KOPT-K1 (cell line): ENCODE data around the gene FOXP1.

Experiments used
- H3K27ac ChIP-seq: fragments of 200-600 bp; sonication (generic); 2 replicates; pipeline ENCODE4 v1.5.1; 2016; ENCODE audit warnings: antibody characterized with exemption, mild to moderate bottlenecking, low read depth, low read length; ENCODE audit not compliant: poor library complexity, severe bottlenecking
- H3K36me3 ChIP-seq: fragments of 200-600 bp; sonication (generic); 2 replicates; pipeline ENCODE4 v1.5.1; 2017; ENCODE audit warnings: antibody characterized with exemption, mild to moderate bottlenecking, low read length, moderate library complexity; ENCODE audit not compliant: insufficient read depth
- H3K9me3 ChIP-seq: fragments of 200-600 bp; sonication (generic); 2 replicates; pipeline ENCODE4 v1.5.1; 2017; ENCODE audit warnings: antibody characterized with exemption, low read length, mild to moderate bottlenecking; ENCODE audit not compliant: insufficient read depth, poor library complexity, severe bottlenecking

FOXP1 gene

DNA sequence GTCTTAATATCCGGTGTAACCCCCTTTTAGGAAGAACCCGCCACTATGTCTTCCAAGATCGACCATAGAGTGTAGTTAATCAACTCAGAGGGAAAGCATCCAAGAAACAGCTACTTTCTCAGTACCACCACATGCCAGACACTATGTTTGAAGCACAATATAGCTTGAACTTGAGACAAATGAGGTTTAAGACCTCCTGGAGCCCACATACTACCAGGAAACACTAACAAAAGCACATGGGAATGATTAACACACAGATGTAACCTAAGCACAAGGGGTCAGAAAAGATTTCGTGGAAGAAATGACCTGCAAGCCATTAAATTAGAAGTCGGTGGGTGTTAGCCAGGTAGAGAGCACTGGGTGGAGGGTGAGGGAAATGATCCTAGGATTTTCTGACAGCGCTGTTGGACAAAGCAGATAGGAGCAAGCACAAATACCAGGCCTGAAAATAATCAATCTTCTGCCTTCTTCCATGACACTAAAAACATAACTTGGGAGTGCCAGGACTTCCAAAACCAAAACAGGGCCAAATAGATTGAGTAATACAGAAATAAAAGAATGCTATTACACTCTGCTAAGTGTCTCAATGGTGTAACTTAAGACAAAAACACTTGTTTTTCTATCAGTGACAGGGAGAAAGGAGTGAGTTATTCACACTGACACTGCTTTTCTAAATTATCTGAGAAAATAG, 213.7 kb downstream of the FOXP1 start:
- Histone ChIP-seq H3K27ac (no peak overlapping the region), H3K36me3 (no peaks in the 10 kb centered on the region), H3K9me3 (no peaks in the 10 kb centered on the region)

DNA sequence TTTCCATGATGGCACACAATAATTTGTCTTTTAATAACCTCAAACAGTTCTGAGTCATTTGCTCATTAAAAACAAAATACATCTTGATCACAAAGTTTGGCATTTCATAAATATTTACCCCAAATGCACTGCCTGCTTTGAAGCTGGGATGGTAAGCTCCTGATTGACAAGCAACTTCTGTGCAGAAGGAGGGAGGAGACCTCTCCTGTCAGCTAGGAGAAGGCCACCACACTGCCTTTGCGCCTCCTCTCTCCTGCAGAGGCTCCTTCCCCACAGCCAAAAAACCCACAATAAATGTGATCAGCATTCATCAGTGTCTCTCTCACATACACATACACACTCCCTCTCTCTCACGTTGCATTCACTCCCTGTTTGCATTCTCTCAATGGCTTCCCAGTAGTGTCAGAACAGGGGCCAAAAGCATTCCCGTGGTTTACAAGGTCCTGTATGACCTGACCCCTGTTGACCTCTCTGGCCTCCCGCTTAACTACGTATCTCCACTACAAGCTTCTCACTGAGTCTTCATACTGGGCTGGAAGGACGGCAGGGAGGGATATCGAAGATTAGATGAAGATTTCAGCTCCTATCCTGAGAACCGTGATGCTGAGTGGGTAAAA, 216.4 kb downstream of the FOXP1 start:
- no peaks in the 10 kb centered on the region for H3K36me3 ChIP-seq
- H3K27ac ChIP-seq: no peak overlapping the region
- H3K9me3 ChIP-seq: no peaks in the 10 kb centered on the region

- no peaks in the 10 kb centered on the region for H3K9me3 ChIP-seq
- no peaks in the 10 kb centered on the region for H3K36me3 ChIP-seq
- no peak overlapping the region for H3K27ac ChIP-seq
Observed at GRCh38 chr3:71361334-71361890, 222.1 kb downstream of the FOXP1 start.

DNA sequence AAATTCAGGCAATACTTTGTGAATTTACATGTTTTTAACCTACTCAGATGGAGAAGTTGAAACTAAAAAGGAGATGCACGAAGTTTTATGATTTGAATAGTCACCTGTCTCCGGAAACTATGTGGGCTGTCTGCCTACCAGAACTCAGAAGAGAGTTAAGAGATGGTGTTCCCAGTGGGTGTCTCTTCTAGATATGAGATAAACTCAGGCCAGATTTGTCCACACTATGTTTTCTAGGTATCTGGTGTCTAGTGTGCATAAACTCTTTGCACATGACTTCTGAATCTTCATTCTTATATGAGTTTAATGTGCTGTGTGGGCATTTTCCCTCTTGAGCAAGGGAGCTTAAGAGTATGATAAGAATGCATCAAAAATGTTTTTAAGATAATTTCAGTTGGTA, 222.8 kb downstream of the FOXP1 start:
- Histone ChIP-seq H3K36me3 (no peaks in the 10 kb centered on the region), H3K27ac (no peak overlapping the region), H3K9me3 (no peaks in the 10 kb centered on the region)

- Histone ChIP-seq H3K9me3 (no peaks in the 10 kb centered on the region), H3K27ac (no peak overlapping the region), H3K36me3 (no peaks in the 10 kb centered on the region)
Observed at GRCh38 chr3:71360180-71360579, 223.3 kb downstream of the FOXP1 start.

- H3K9me3 ChIP-seq: no peaks in the 10 kb centered on the region
- no peak overlapping the region for H3K27ac ChIP-seq
- no peaks in the 10 kb centered on the region for H3K36me3 ChIP-seq
Observed at GRCh38 chr3:71358243-71358642, 225.3 kb downstream of the FOXP1 start.

GRCh38 chr3:71356265-71356664, 227.3 kb downstream of the FOXP1 start:
- no peak overlapping the region for H3K27ac ChIP-seq
- no peaks in the 10 kb centered on the region for H3K9me3 ChIP-seq
- H3K36me3 ChIP-seq: no peaks in the 10 kb centered on the region

- no peaks in the 10 kb centered on the region for H3K9me3 ChIP-seq
- no peak overlapping the region for H3K27ac ChIP-seq
- no peaks in the 10 kb centered on the region for H3K36me3 ChIP-seq
Observed at GRCh38 chr3:71355862-71356261, 227.7 kb downstream of the FOXP1 start.

DNA sequence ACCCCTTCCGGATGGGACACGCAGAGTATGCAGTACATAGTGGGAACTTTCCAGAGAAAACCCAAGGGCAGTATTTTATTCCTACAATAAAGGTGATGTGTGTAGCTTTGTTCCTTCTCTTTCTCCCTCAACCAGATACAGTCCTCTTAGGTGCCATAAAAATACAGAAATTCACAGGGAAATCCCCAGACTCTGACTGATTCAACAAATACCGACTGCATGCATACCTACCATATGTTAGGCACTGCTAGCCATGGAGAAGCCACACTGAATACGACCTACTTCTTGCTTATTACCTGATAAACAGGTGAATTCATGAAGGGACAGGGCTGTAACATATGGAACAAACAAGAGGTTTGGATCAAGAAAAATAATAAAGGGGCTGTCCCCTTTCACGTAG, 228.5 kb downstream of the FOXP1 start:
- Histone ChIP-seq H3K27ac (no peak overlapping the region), H3K36me3 (no peaks in the 10 kb centered on the region), H3K9me3 (no peaks in the 10 kb centered on the region)

- no peak overlapping the region for H3K27ac ChIP-seq
- H3K9me3 ChIP-seq: no peaks in the 10 kb centered on the region
- no peaks in the 10 kb centered on the region for H3K36me3 ChIP-seq
Observed at GRCh38 chr3:71351403-71352149, 232.0 kb downstream of the FOXP1 start.

GRCh38 chr3:71350998-71351397, 232.5 kb downstream of the FOXP1 start:
- Histone ChIP-seq H3K9me3 (no peaks in the 10 kb centered on the region), H3K36me3 (no peaks in the 10 kb centered on the region), H3K27ac (no peak overlapping the region)

DNA sequence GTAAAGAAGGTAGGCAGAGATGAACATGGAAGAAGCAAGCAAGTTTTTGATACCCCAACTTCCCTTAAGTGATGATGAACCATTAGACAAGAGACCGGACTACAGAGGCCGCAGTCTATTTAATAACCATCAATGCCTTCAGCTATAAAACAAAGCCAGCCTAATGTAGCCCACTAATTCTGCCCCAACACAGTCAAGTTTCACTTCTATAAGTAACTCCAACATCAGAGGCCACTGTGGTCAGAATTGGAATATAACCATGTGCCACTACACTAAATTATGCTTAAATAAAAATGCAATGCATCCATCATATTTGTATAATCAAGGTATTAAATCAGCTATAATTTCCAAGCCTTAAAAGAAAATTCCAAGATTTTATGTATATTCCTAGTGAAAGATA, 234.7 kb downstream of the FOXP1 start:
- Histone ChIP-seq H3K27ac (no peak overlapping the region), H3K36me3 (no peaks in the 10 kb centered on the region), H3K9me3 (no peaks in the 10 kb centered on the region)

DNA sequence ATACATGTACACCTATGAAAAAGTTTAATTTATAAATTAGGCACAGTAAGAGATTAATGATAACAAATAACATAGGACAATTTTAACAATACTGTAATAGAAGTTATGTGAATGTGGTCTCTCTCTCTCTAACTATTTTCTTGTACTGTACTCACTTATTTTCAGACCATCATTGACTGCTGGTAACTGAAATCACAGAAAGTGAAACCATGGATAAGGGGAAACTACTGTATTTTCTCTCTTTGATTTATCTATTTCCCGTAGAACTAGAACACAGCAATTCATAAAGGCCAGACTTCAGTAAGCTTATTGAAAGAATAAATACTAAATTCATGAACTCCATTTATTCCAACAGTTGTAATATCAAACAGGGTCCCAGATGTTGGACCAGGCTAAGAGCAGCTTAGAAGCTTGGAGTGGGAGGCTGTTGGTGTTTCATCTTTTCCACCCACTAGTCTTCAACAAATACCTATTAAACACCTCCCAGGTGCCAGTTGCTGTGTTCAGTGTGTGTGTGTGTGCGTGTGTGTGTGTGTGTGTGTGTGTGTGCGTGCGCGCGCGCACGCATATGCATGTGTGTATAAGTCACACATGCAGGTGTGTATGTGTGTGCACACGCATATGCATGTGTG, 235.4 kb downstream of the FOXP1 start:
- Histone ChIP-seq H3K36me3 (no peaks in the 10 kb centered on the region), H3K27ac (no peak overlapping the region), H3K9me3 (no peaks in the 10 kb centered on the region)

DNA sequence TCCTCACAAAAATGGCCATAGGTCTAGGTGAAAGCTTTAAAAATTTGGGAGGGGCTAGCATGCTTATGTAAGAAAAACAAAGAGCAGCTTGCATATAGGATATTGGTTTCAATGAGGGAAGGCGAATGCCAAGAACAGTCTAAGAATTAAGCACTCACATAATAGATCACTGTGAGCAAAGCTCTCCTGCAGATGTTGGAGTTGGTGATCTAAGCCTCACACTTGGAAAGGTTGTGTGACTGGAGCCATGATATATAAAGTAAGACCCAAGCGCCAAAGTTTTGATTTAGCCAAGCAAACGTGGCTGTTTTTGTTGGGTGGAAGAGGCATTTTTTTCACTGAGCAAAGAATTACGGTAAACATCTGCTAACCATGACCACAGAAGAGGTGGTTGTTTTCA, 237.5 kb downstream of the FOXP1 start:
- Histone ChIP-seq H3K27ac (no peak overlapping the region), H3K36me3 (no peaks in the 10 kb centered on the region), H3K9me3 (no peaks in the 10 kb centered on the region)

DNA sequence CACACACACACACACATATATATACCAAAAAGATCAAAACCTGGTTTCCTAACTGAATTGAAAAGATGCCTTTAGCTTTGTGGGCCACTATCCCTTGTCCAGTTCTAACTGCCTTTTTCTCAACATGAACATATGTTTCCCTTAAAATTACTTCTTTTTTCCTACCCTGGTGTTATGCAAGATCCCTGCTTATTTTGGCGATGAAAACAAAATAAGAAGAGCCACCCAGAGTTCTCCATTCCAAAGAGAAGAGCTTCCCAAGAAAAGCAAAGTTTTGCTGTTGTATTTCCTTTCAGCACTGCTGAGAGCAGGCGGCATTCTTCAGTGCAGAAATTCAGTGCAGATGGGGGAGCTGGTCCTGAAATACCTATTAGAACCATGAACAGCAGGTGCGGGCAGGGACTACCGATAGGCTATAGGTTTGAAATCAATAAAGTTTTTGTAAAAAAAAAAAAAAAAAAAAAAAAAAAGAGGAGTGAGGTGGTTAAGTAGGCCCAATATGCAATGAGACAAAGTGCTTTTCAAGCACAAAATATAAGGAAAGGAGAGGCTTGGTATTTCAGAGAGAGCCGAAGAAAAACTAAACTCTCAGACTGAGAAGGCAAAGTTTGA, 238.0 kb downstream of the FOXP1 start:
- Histone ChIP-seq H3K9me3 (no peaks in the 10 kb centered on the region), H3K36me3 (no peaks in the 10 kb centered on the region), H3K27ac (no peak overlapping the region)
